Measurements from ENCODE around the gene TEDC2. TPM values are rescaled to one million over a fixed set of nuclear protein-coding genes. Genes with fewer than 3 reads are reported as not detected.
A peak's percentile ranks its signal among the peaks of the same experiment; 100 is the strongest.

TEDC2 gene
- total and polyA plus RNA-seq, 10 of the 15 experiments (the other 5 are each of a cell fraction or from before 2014, with no cell fraction given) = 0.23 to 47.9 (median 19.1) TPM

- 2% methylated on average over 46 of the region's 46 CpGs for WGBS (ENCODE audit: insufficient coverage, insufficient replicate concordance, low lambda C conversion rate, missing lambda C conversion rate)
- peak; percentile 92 for FAIRE-seq
- H2AFZ ChIP-seq (ENCODE audit: control insufficient read depth, low read depth, low read length) = peak overlapping the region; percentile 94
- TF ChIP-seq RELA (IDR thresholded peaks at IDR 0.05; ENCODE audit: borderline replicate concordance, partially characterized antibody) (no peak), HDAC6 (IDR thresholded peaks at IDR 0.05; ENCODE audit: unreplicated experiment) (no peak), SMC3 (IDR thresholded peaks at IDR 0.05; ENCODE audit: borderline replicate concordance, low read length) (peak; percentile 53; the same call in 1 of the 2 replicates), BCLAF1 (IDR thresholded peaks at IDR 0.05) (no peak), RAD21 (IDR thresholded peaks at IDR 0.05; ENCODE audit: insufficient read depth, low read depth, low read length) (peak; percentile 55; the same call in 1 of the 2 replicates), MXI1 (IDR thresholded peaks at IDR 0.05; ENCODE audit: low read depth, low read length) (peak; percentile 51; the same call in 1 of the 2 replicates), CBX3 (IDR thresholded peaks at IDR 0.05; ENCODE audit: borderline replicate concordance, low read depth) (no peak), BACH1 (IDR thresholded peaks at IDR 0.05; ENCODE audit: borderline replicate concordance) (peak; percentile 25; the same call in 1 of the 2 replicates), CTCF (IDR thresholded peaks at IDR 0.05 in 2 of 3, conservative IDR thresholded peaks at IDR 0.05 in 1 of 3; ENCODE audit: control insufficient read depth in 2 of 3, extremely low read depth in 1 of 3, insufficient read depth in 1 of 3, low read depth in 3 of 3, low read length in 3 of 3) (peak; percentile 41 to 71 (median 44); a peak in 5 of 6 replicates), CREB1 (IDR thresholded peaks at IDR 0.05; ENCODE audit: low read depth) (0 out of 2 replicates have a peak, but pooled peaks have one; percentile 11), TCF12 (IDR thresholded peaks at IDR 0.05; ENCODE audit: low read depth, low read length) (no peak), ATF7 (IDR thresholded peaks at IDR 0.05; ENCODE audit: low read depth) (no peak), SKIL (IDR thresholded peaks at IDR 0.05; ENCODE audit: low read depth, poor library complexity, severe bottlenecking) (no peak), CREM (IDR thresholded peaks at IDR 0.05; ENCODE audit: low read depth) (no peak), RUNX3 (IDR thresholded peaks at IDR 0.05; ENCODE audit: low read length) (no peak)
Observed at GRCh38 chr16:2429771-2430663, 29.9 kb upstream of the TEDC2 start.

More at GRCh38 chr16:2429771-2430663, 29.9 kb upstream of the TEDC2 start:
- SMC1A ChIA-PET (ENCODE audit: uncharacterized antibody, unreplicated experiment) = interaction anchor here (0.8 to 2.6 kb wide), 10 partner anchors 10 to 72 kb away, joined by 3 to 17 read pairs (median 5); partner anchors contain the start of gene TEDC2
- Histone ChIP-seq H3K4me2 (ENCODE audit: control insufficient read depth, insufficient read depth) (peak overlapping the region; percentile 91), H3K27me3 (replicated peaks in 1 of 2; ENCODE audit: control insufficient read depth in 2 of 2, insufficient read depth in 2 of 2, low read length in 1 of 2) (no peaks in the 10 kb centered on the region), H3K4me1 (ENCODE audit: control insufficient read depth, insufficient read depth, low read length) (peaks cover 6% of the 10 kb centered on the region), H3K79me2 (ENCODE audit: control insufficient read depth, insufficient read depth, low read length) (peaks cover 28% of the 10 kb centered on the region), H3K36me3 (ENCODE audit: control insufficient read depth in 2 of 2, insufficient read depth in 2 of 2, low read length in 1 of 2) (peaks cover 12 to 18% of the 10 kb centered on the region in 2 experiments; a peak in 3 of 4 replicates), H3K9ac (ENCODE audit: control insufficient read depth, insufficient read depth, low read length) (peak overlapping the region; percentile 88), H3K9me3 (replicated peaks; ENCODE audit: control insufficient read depth, insufficient read depth, low read length) (no peaks in the 10 kb centered on the region), H4K20me1 (ENCODE audit: control insufficient read depth, insufficient read depth) (no peaks in the 10 kb centered on the region), H3K4me3 (peak overlapping the region; percentile 97), H3K27ac (ENCODE audit: control insufficient read depth, insufficient read depth) (peak overlapping the region; percentile 72)
- RAD21 ChIA-PET (ENCODE audit: unreplicated experiment) = interaction anchor here (0.6 to 2.5 kb wide), 15 partner anchors 30 to 274 kb away, joined by 3 to 21 read pairs (median 4); partner anchors contain the start of genes NTN3, PDPK1, PGP and TBC1D24
- BruUV-seq (replicated peaks) = TSS peak; percentile 61
- intact Hi-C loops (cut with micrococcal nuclease; ENCODE audit: unreplicated experiment) = loop anchor here (1.0 kb wide), 1 partner anchor 90 kb away; the partner anchor contains the start of gene ABCA3
- CTCF ChIA-PET = interaction anchor here (0.6 to 4.2 kb wide), 18 partner anchors 11 to 235 kb away, joined by 3 to 39 read pairs (median 5); partner anchors contain the start of genes AMDHD2, ECI1 and TBC1D24
- POLR2A ChIA-PET = interaction anchor here (0.6 to 2.3 kb wide), 14 partner anchors 12 to 179 kb away, joined by 3 to 10 read pairs (median 4); partner anchors contain the start of genes ATP6V0C, ECI1, NTN3 and TEDC2
- in situ Hi-C loops (cut with MboI) = loop anchor here (5.0 kb wide), 1 partner anchor 77 kb away; no protein-coding TSS in a partner anchor
- DNase-seq (ENCODE audit: low read depth, low spot score) (no peak), ATAC-seq (peak; percentile 70)

Measured in GM12878 (cell line).